Mucosa of descending colon (tissue), 3 donors: Measurements from ENCODE around the gene CRMP1. TPM values are rescaled to one million over a fixed set of nuclear protein-coding genes. Genes with fewer than 3 reads are reported as not detected.

Experiments
- ATAC-seq: fragments of 200-7000 bp; cut with Tn5 transposase; one replicate; pipeline ENCODE4 v1.9.1; 2020; ENCODE audit warnings: mild to moderate bottlenecking, moderate library complexity
- DNase-seq, 3 donors: peaks; one replicate each; pipeline ENCODE4 v3.0.0-alpha.2; 2020
- H3K36me3 ChIP-seq: fragments of 200-600 bp; one replicate; pipeline ENCODE4 v1.8.0; 2021; ENCODE audit warnings: low read depth, mild to moderate bottlenecking
- H3K4me1 ChIP-seq: fragments of 200-600 bp; one replicate; pipeline ENCODE4 v1.8.0; 2021; ENCODE audit warnings: low read depth, mild to moderate bottlenecking
- H3K4me3 ChIP-seq: fragments of 200-600 bp; one replicate; pipeline ENCODE4 v1.8.0; 2021; ENCODE audit warnings: mild to moderate bottlenecking
- H3K9me3 ChIP-seq: fragments of 200-600 bp; one replicate; pipeline ENCODE4 v1.8.0; 2021; ENCODE audit warnings: mild to moderate bottlenecking
- intact Hi-C, 2 donors: fragments of 100-400 bp; cut with DNase I in 1 of 2; cut with micrococcal nuclease in 1 of 2; formaldehyde crosslinking; loops; one replicate each; pipeline versions ENCODE4 v1.11.0 to v1.11.1; 2022; cut with DNase I, micrococcal nuclease
- total RNA-seq, 3 donors: library from RNA; stranded (reverse); fragmentation: NEBNext Ultra II Directional in 2 of 3; extraction: Animal tissue kit (Norgen Biotek cat#: 25700) in 2 of 3; gene quantifications; one replicate each; pipeline versions ENCODE4 v1.2.1 to v1.2.4, GENCODE V29; 2021 to 2023
- TF ChIP-seq, protein P1 (sequence below): fragments of 200-600 bp; IDR thresholded peaks from one replicate; pipeline ENCODE4 v1.8.0; 2022; ENCODE audit warnings: antibody characterized with exemption, mild to moderate bottlenecking
- donor health status: DM: no; HTN: no; CAD: no; lungs with moderate emphysema.
- donor health status: DM: no; HTN: no; CAD: no.
- donor health status: DM: no; HTN: yes; CAD: no.

Gene CRMP1
- total RNA-seq, 3 donors from 2014 or later: 0.58 to 4.4 (median 1.0) TPM

DNA sequence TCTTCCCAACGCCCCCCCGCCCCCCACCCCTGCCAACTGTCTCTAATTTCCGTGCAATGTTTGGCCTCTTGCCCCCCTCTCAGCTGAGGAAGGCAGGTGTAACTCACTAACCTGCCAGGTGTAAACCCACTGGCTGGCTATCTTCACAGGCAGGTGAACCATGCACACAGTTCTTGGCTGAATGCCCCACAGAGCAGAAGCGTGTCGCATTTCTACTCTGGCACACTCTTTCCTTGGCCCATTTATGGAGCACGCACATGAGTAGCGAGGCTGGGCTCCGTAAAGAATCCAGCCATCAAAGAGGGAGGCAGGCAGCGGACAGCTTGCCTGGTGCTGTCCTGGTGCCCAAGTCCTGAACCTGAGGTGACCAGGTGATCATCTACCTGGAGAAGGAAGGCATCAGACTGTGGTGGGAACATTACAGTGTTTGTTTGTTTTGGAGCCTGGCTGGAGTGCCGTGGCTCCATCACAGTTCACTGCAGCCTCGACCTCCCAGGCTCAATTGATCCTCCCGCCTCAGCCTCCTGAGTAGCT is 39.2 kb upstream of the CRMP1 start:
- no peaks in the 10 kb centered on the region for H3K36me3 ChIP-seq
- H3K4me3 ChIP-seq: no peak overlapping the region
- TF ChIP-seq, protein P1, sequence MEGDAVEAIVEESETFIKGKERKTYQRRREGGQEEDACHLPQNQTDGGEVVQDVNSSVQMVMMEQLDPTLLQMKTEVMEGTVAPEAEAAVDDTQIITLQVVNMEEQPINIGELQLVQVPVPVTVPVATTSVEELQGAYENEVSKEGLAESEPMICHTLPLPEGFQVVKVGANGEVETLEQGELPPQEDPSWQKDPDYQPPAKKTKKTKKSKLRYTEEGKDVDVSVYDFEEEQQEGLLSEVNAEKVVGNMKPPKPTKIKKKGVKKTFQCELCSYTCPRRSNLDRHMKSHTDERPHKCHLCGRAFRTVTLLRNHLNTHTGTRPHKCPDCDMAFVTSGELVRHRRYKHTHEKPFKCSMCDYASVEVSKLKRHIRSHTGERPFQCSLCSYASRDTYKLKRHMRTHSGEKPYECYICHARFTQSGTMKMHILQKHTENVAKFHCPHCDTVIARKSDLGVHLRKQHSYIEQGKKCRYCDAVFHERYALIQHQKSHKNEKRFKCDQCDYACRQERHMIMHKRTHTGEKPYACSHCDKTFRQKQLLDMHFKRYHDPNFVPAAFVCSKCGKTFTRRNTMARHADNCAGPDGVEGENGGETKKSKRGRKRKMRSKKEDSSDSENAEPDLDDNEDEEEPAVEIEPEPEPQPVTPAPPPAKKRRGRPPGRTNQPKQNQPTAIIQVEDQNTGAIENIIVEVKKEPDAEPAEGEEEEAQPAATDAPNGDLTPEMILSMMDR: no peak
- ATAC-seq (no peak), DNase-seq (no peak)
- no peaks in the 10 kb centered on the region for H3K9me3 ChIP-seq
- no peaks in the 10 kb centered on the region for H3K4me1 ChIP-seq
- intact Hi-C loops: no loop called here

DNA sequence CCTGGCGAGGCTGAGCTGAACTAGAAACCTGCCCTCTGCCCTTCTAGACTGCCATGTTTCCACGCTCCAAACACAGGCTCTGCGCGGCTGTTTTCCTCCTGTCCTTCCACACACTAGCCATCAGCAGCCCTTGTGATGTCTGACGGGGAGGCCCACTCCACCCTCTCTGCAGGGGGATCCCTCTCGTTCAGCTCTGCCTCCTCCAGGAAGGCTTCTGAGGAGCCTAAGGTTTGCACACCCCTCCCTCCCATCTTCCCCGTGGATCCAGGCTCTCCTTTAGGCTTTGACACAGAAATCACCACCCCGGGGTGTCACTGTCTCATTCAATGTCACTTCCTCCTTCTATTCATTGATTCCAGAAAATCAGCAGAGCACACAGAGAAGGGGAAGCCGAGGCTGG is 38.6 kb upstream of the CRMP1 start:
- Histone ChIP-seq H3K4me1 (no peaks in the 10 kb centered on the region), H3K4me3 (no peak overlapping the region), H3K36me3 (no peaks in the 10 kb centered on the region), H3K9me3 (no peaks in the 10 kb centered on the region)
- TF ChIP-seq, protein P1: no peak
- ATAC-seq (no peak), DNase-seq (no peak)
- intact Hi-C loops: no loop called here

- Histone ChIP-seq H3K36me3 (no peaks in the 10 kb centered on the region), H3K4me3 (no peak overlapping the region), H3K9me3 (no peaks in the 10 kb centered on the region), H3K4me1 (no peaks in the 10 kb centered on the region)
- ATAC-seq (no peak), DNase-seq (no peak)
- TF ChIP-seq, protein P1: no peak
- intact Hi-C loops: no loop called here
Observed at GRCh38 chr4:5930876-5931275, 38.0 kb upstream of the CRMP1 start.

DNA sequence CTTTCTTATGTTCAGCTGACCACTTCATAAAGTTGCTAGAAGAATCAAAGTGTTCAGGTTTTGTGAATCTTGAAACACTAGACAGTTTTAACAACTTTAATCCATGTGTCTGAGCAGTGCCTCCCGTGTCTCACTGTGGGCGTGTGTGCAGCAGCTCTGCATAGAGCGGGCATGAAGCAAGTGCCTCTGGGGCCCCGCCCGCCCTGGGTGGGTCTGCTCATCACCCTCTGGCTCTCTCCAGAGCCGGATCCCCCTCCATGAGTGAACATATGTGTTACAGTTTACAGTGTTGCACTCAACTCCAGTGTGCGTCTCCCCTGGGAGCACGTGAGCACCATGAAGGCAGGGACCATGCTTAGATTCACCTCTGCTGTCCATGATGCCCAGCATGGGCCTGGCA is 37.6 kb upstream of the CRMP1 start:
- H3K36me3 ChIP-seq: no peaks in the 10 kb centered on the region
- TF ChIP-seq, protein P1: no peak
- intact Hi-C loops: no loop called here
- DNase-seq: no peak
- ATAC-seq: no peak
- H3K4me1 ChIP-seq: no peaks in the 10 kb centered on the region
- H3K9me3 ChIP-seq: no peaks in the 10 kb centered on the region
- H3K4me3 ChIP-seq: no peak overlapping the region

- no peaks in the 10 kb centered on the region for H3K9me3 ChIP-seq
- no peak overlapping the region for H3K4me3 ChIP-seq
- TF ChIP-seq, protein P1: no peak
- H3K36me3 ChIP-seq: no peaks in the 10 kb centered on the region
- intact Hi-C loops: no loop called here
- ATAC-seq (no peak), DNase-seq (no peak)
- no peaks in the 10 kb centered on the region for H3K4me1 ChIP-seq
Observed at GRCh38 chr4:5928844-5929420, 36.0 kb upstream of the CRMP1 start.

- no peak overlapping the region for H3K4me3 ChIP-seq
- no peak for ATAC-seq
- TF ChIP-seq, protein P1: no peak
- no peaks in the 10 kb centered on the region for H3K9me3 ChIP-seq
- intact Hi-C loops: no loop called here
- no peaks in the 10 kb centered on the region for H3K36me3 ChIP-seq
- no peaks in the 10 kb centered on the region for H3K4me1 ChIP-seq
- no peak for DNase-seq
Observed at GRCh38 chr4:5928274-5928673, 35.4 kb upstream of the CRMP1 start.
